H1 (cell line): ENCODE results near the gene DNAJB6. TPM values are rescaled to one million over a fixed set of nuclear protein-coding genes. Genes with fewer than 3 reads are reported as not detected.

Source experiments
- CTCF ChIA-PET: fragments of 300-600 bp; sonication (Branson Sonifier 250); formaldehyde crosslinking; loops from one replicate; lab custom pipeline; 2021; ENCODE audit not compliant: partially characterized antibody; lab: Charles Lee
- POLR2A ChIA-PET: fragments of 300-600 bp; sonication (Branson Sonifier 250); formaldehyde crosslinking; loops from one replicate; lab custom pipeline; 2021; ENCODE audit warnings: inconsistent platforms; ENCODE audit not compliant: partially characterized antibody; lab: Charles Lee
- DNase-seq, 2 experiments: peaks; one replicate each; pipeline versions ENCODE4 v3.0.0 to v3.0.0-alpha.2; 2010 to 2022; ENCODE audit warnings: low spot score in 2 of 2, low read depth in 1 of 2, mixed read lengths in 1 of 2
- FAIRE-seq: peaks from 2 replicates; lab custom pipeline; 2011; peaks lifted over from hg19 to GRCh38; lab: Jason Lieb, UNC
- H2AFZ ChIP-seq: 2 replicates; pipeline ENCODE4 v1.8.1; 2012; ENCODE audit warnings: low read length, inconsistent platforms
- H2AK5ac ChIP-seq: 2 replicates; pipeline ENCODE4 v1.6.1; 2013; ENCODE audit warnings: low read depth, low read length
- H2BK120ac ChIP-seq: replicated peaks from 2 replicates; pipeline ENCODE3; 2013; ENCODE audit warnings: low read depth, low read length, inconsistent platforms
- H2BK12ac ChIP-seq: 2 replicates; pipeline ENCODE4 v1.6.1; 2013; ENCODE audit warnings: low read depth, low read length
- H2BK15ac ChIP-seq: 2 replicates; pipeline ENCODE4 v1.6.1; 2013; ENCODE audit warnings: low read length
- H2BK20ac ChIP-seq: 2 replicates; pipeline ENCODE4 v1.6.1; 2013; ENCODE audit warnings: low read length
- H2BK5ac ChIP-seq: 2 replicates; pipeline ENCODE4 v1.6.1; 2013; ENCODE audit warnings: low read depth, low read length
- H3K14ac ChIP-seq: 2 replicates; pipeline ENCODE4 v1.6.1; 2013; ENCODE audit warnings: inconsistent platforms; ENCODE audit not compliant: insufficient read length
- H3K18ac ChIP-seq: 2 replicates; pipeline ENCODE4 v1.6.1; 2013; ENCODE audit warnings: low read length; ENCODE audit errors: extremely low read depth
- H3K23ac ChIP-seq: 2 replicates; pipeline ENCODE4 v1.6.1; 2013; ENCODE audit warnings: inconsistent platforms; ENCODE audit not compliant: insufficient read length
- H3K23me2 ChIP-seq: 2 replicates; pipeline ENCODE4 v1.6.1; 2013; ENCODE audit warnings: low read depth, low read length
- H3K27ac ChIP-seq: 2 replicates; pipeline ENCODE4 v1.6.1; 2011; ENCODE audit warnings: low read depth, low read length, inconsistent platforms
- H3K27me3 ChIP-seq, 4 experiments: replicated peaks in 1 of 4; 1 replicate in 1 of 4; 2 replicates in 3 of 4; pipeline versions ENCODE4 v1.6.1 to v1.8.1; 2011 to 2013; ENCODE audit warnings: low read length in 3 of 4, mild to moderate bottlenecking in 3 of 4, inconsistent platforms in 2 of 4, mixed read lengths in 2 of 4, moderate library complexity in 1 of 4; ENCODE audit not compliant: control insufficient read depth in 3 of 4, insufficient read depth in 3 of 4; ENCODE audit errors: extremely low read depth in 1 of 4
- H3K36me3 ChIP-seq, 4 experiments: 2 replicates each; pipeline versions ENCODE4 v1.6.1 to v1.8.1; 2011 to 2013; ENCODE audit warnings: mild to moderate bottlenecking in 4 of 4, low read length in 3 of 4, moderate library complexity in 2 of 4, control low read depth in 1 of 4, inconsistent platforms in 1 of 4; ENCODE audit not compliant: insufficient read depth in 4 of 4, control insufficient read depth in 2 of 4
- H3K4ac ChIP-seq: replicated peaks from 2 replicates; pipeline ENCODE3; 2013; ENCODE audit warnings: low read length, low read depth, mixed read lengths, inconsistent platforms; ENCODE audit not compliant: insufficient read length
- H3K4me1 ChIP-seq, 4 experiments: replicated peaks in 1 of 4; 1 replicate in 1 of 4; 2 replicates in 3 of 4; pipeline versions ENCODE4 v1.6.1 to v1.8.1; 2011 to 2013; ENCODE audit warnings: low read length in 3 of 4, inconsistent platforms in 2 of 4, mixed read lengths in 1 of 4; ENCODE audit not compliant: insufficient read depth in 4 of 4, control insufficient read depth in 3 of 4
- H3K4me2 ChIP-seq, 2 experiments: 2 replicates each; pipeline versions ENCODE4 v1.6.1 to v1.8.1; 2011 to 2013; ENCODE audit warnings: low read depth in 2 of 2, low read length in 2 of 2, control low read depth in 1 of 2, inconsistent platforms in 1 of 2, mild to moderate bottlenecking in 1 of 2; ENCODE audit not compliant: insufficient read depth in 1 of 2
- H3K4me3 ChIP-seq, 4 experiments: fragments of 200-600, 300-600 bp in 1 of 4; sonication (generic), shearing (Covaris generic), sonication (Bioruptor Twin) in 1 of 4; 2 replicates each; pipeline versions ENCODE4 v1.5.1 to v1.8.1; 2011 to 2016; ENCODE audit warnings: low read length in 4 of 4, low read depth in 3 of 4, control low read depth in 2 of 4, inconsistent platforms in 2 of 4, mild to moderate bottlenecking in 2 of 4, mixed read lengths in 1 of 4, moderate library complexity in 1 of 4; ENCODE audit not compliant: insufficient read depth in 2 of 4; ENCODE audit errors: extremely low read depth in 1 of 4
- H3K56ac ChIP-seq: replicated peaks from 2 replicates; pipeline ENCODE3; 2013; ENCODE audit warnings: low read depth, mild to moderate bottlenecking, mixed read lengths, low read length, inconsistent platforms; ENCODE audit not compliant: insufficient read length
- H3K79me1 ChIP-seq: 2 replicates; pipeline ENCODE4 v1.6.1; 2013; ENCODE audit warnings: low read depth, low read length, control low read depth
- H3K79me2 ChIP-seq, 2 experiments: 2 replicates each; pipeline versions ENCODE4 v1.6.1 to v1.8.1; 2012 to 2013; ENCODE audit warnings: low read length in 2 of 2, mild to moderate bottlenecking in 2 of 2, inconsistent platforms in 1 of 2; ENCODE audit not compliant: insufficient read depth in 2 of 2, control insufficient read depth in 1 of 2
- H3K9ac ChIP-seq, 4 experiments: replicated peaks in 1 of 4; 1 replicate in 1 of 4; 2 replicates in 3 of 4; pipeline versions ENCODE4 v1.6.1 to v1.8.1; 2011 to 2013; ENCODE audit warnings: low read depth in 3 of 4, low read length in 3 of 4, control low read depth in 2 of 4, mild to moderate bottlenecking in 2 of 4, moderate library complexity in 2 of 4, inconsistent platforms in 1 of 4; ENCODE audit errors: extremely low read depth in 1 of 4
- H3K9me3 ChIP-seq, 2 experiments: 2 replicates each; pipeline versions ENCODE4 v1.6.1 to v1.8.1; 2012 to 2013; ENCODE audit warnings: mild to moderate bottlenecking in 2 of 2, moderate library complexity in 2 of 2, control low read depth in 1 of 2, inconsistent platforms in 1 of 2, low read depth in 1 of 2, low read length in 1 of 2, mixed read lengths in 1 of 2; ENCODE audit not compliant: insufficient read depth in 2 of 2
- H4K20me1 ChIP-seq, 2 experiments: replicated peaks in 1 of 2; 2 replicates each; pipeline versions ENCODE3 to v1.8.1; 2011 to 2013; ENCODE audit warnings: inconsistent platforms in 2 of 2, low read length in 2 of 2, mild to moderate bottlenecking in 1 of 2; ENCODE audit not compliant: insufficient read depth in 2 of 2, control insufficient read depth in 1 of 2
- H4K5ac ChIP-seq: 2 replicates; pipeline ENCODE4 v1.6.1; 2013; ENCODE audit warnings: low read length, low read depth, mixed read lengths, inconsistent platforms; ENCODE audit not compliant: insufficient read length
- H4K8ac ChIP-seq: 2 replicates; pipeline ENCODE4 v1.8.0; 2013; ENCODE audit warnings: mild to moderate bottlenecking, moderate library complexity, low read length, inconsistent platforms; ENCODE audit not compliant: insufficient read depth; ENCODE audit errors: extremely low read depth
- H4K91ac ChIP-seq: replicated peaks from 2 replicates; pipeline ENCODE3; 2013; ENCODE audit warnings: low read length, mixed read lengths, inconsistent platforms; ENCODE audit not compliant: insufficient read length
- CEBPB ChIP-seq: IDR thresholded peaks from 2 replicates; pipeline ENCODE4 v1.6.1; 2012; ENCODE audit warnings: low read depth, low read length
- CTCF ChIP-seq, 3 experiments: IDR thresholded peaks; 1 replicate in 2 of 3; 2 replicates in 1 of 3; pipeline versions ENCODE4 v1.5.1 to v1.6.1; 2011; ENCODE audit warnings: low read length in 3 of 3, mild to moderate bottlenecking in 3 of 3, inconsistent platforms in 2 of 3, low read depth in 1 of 3, moderate library complexity in 1 of 3; ENCODE audit not compliant: insufficient read depth in 1 of 3; ENCODE audit errors: control extremely low read depth in 1 of 3
- FOSL1 ChIP-seq: IDR thresholded peaks from 2 replicates; pipeline ENCODE4 v1.6.1; 2011; ENCODE audit warnings: mild to moderate bottlenecking, low read depth, low read length, moderate library complexity; ENCODE audit not compliant: insufficient read depth
- KDM1A ChIP-seq: fragments of 200-600, 300-600 bp; sonication (generic); IDR thresholded peaks from 2 replicates; pipeline ENCODE4 v1.7.1; 2016; ENCODE audit warnings: mild to moderate bottlenecking, low read length, borderline replicate concordance
- NRF1 ChIP-seq: IDR thresholded peaks from 2 replicates; pipeline ENCODE4 v1.6.1; 2011; ENCODE audit warnings: mild to moderate bottlenecking, low read depth, low read length, improper control_type of control experiment
- RBBP5 ChIP-seq: IDR thresholded peaks from 2 replicates; pipeline ENCODE4 v1.7.1; 2012; ENCODE audit warnings: low read depth, mild to moderate bottlenecking, inconsistent platforms, low read length, moderate library complexity, borderline replicate concordance
- RFX5 ChIP-seq: IDR thresholded peaks from 2 replicates; pipeline ENCODE4 v1.6.1; 2011; ENCODE audit warnings: low read depth, low read length, improper control_type of control experiment, borderline replicate concordance
- SIRT6 ChIP-seq: IDR thresholded peaks from one replicate; pipeline ENCODE4 v1.7.1; 2012; ENCODE audit warnings: low read length, inconsistent platforms
- SP1 ChIP-seq: IDR thresholded peaks from 2 replicates; pipeline ENCODE4 v1.6.1; 2011; ENCODE audit warnings: low read depth, low read length
- SP2 ChIP-seq: IDR thresholded peaks from 2 replicates; pipeline ENCODE4 v1.6.1; 2012; ENCODE audit warnings: mild to moderate bottlenecking, low read length, inconsistent platforms
- TEAD4 ChIP-seq: IDR thresholded peaks from 2 replicates; pipeline ENCODE4 v1.6.1; 2012; ENCODE audit warnings: low read depth, low read length, inconsistent platforms, mixed read lengths
- ZNF274 ChIP-seq: IDR thresholded peaks from 2 replicates; pipeline ENCODE4 v1.7.0; 2012; ENCODE audit warnings: low read length, borderline replicate concordance; ENCODE audit errors: extremely low read depth
- WGBS, 2 experiments: shearing (Covaris generic) in 1 of 2; methylation state at CpG; one replicate each; pipeline versions ENCODE4 v1.1.6 to v1.1.7; 2013 to 2015; ENCODE audit warnings: low lambda C conversion rate in 2 of 2, mixed read lengths in 2 of 2, inconsistent platforms in 1 of 2, low coverage in 1 of 2, missing lambda C conversion rate in 1 of 2; ENCODE audit not compliant: insufficient replicate concordance in 2 of 2, insufficient coverage in 1 of 2, insufficient read length in 1 of 2; ENCODE audit errors: extremely low coverage in 1 of 2, missing lambda C conversion rate in 1 of 2; 5-methylcytosine and 5-hydroxymethylcytosine counted together
- polyA plus RNA-seq, 7 experiments: library from polyadenylated mRNA; depleted of rRNA in 3 of 7; stranded (reverse) in 5 of 7; unstranded in 2 of 7; fragments of >200 nt in 5 of 7; fragments of 200-250 nt in 2 of 7; gene quantifications; 1 replicate in 5 of 7; 2 replicates in 1 of 7; 4 replicates in 1 of 7; pipeline versions ENCODE4 v1.2.1 to v1.2.3, GENCODE V29; 2011 to 2013; ENCODE audit warnings: missing spikeins in 2 of 7, mixed read lengths in 2 of 7
- total RNA-seq: library from RNA; stranded (reverse); fragmentation: NEBNext Ultra II Directional; extraction: Animal tissue kit (Norgen Biotek cat#: 25700); gene quantifications from 2 replicates; pipeline ENCODE4 v1.2.1, GENCODE V29; 2021

The DNAJB6 gene
- total and polyA plus RNA-seq, 2 of the 8 experiments (the other 6 are each of a cell fraction or from before 2014, with no cell fraction given) = 166 to 295 TPM

- Histone ChIP-seq H3K36me3 (no peaks in the 10 kb centered on the region), H2BK15ac (no peak overlapping the region; the same call in 1 of the 2 replicates), H3K23ac (no peak overlapping the region), H2BK120ac (no peak overlapping the region), H2BK12ac (peak overlapping the region; percentile 97; the same call in 1 of the 2 replicates), H4K20me1 (peaks cover 0 to 10% of the 10 kb centered on the region in 2 experiments), H2AK5ac (0 out of 2 replicates have a peak overlapping the region, but pooled peaks have one; percentile 65), H3K18ac (no peak overlapping the region), H3K56ac (no peak overlapping the region), H2AFZ (no peak overlapping the region), H3K27me3 (peaks cover 0 to 7% (median 0%) of the 10 kb centered on the region in 4 experiments; a peak in 1 of 7 replicates), H3K4ac (no peak overlapping the region), H4K91ac (peak overlapping the region; percentile 34), H3K9me3 (no peaks in the 10 kb centered on the region), H3K23me2 (peaks cover 13% of the 10 kb centered on the region), H3K79me1 (0 out of 2 replicates have a peak, but pooled peaks cover 3% of the 10 kb centered on the region), H3K4me3 (no peak overlapping the region), H3K4me1 (peaks cover 0 to 9% (median 2%) of the 10 kb centered on the region in 4 experiments; a peak in 5 of 7 replicates), H3K27ac (no peak overlapping the region), H2BK5ac (0 out of 2 replicates have a peak overlapping the region, but pooled peaks have one; percentile 32), H3K79me2 (no peaks in the 10 kb centered on the region), H4K5ac (no peak overlapping the region), H3K14ac (no peak overlapping the region), H2BK20ac (no peak overlapping the region), H3K9ac (no peak overlapping the region), H4K8ac (no peak overlapping the region), H3K4me2 (no peak overlapping the region)
- DNase-seq = no peak
- WGBS, 2 experiments = 92% methylated on average over 12 of the region's 12 CpGs; no CpG with 5 or more reads in 1 of the 2 experiments
- POLR2A ChIA-PET = interaction anchor here (1.2 kb wide), 1 partner anchor 10 kb away, joined by 4 read pairs; no protein-coding TSS in a partner anchor
- no peak for FAIRE-seq
- CTCF ChIA-PET = interaction anchor here (2.4 kb wide), 1 partner anchor 11 kb away, joined by 6 read pairs; no protein-coding TSS in a partner anchor
- no peak for TF ChIP-seq FOSL1
- no peak for TF ChIP-seq TEAD4
- TF ChIP-seq SIRT6 = no peak
- no peak for TF ChIP-seq RBBP5
- no peak for TF ChIP-seq ZNF274
- TF ChIP-seq KDM1A = no peak
- no peak for TF ChIP-seq CEBPB
- no peak for TF ChIP-seq NRF1
- no peak for TF ChIP-seq CTCF (IDR thresholded peaks at IDR 0.05; ENCODE audit: control extremely low read depth in 1 of 3, insufficient read depth in 1 of 3, low read depth in 1 of 3, low read length in 3 of 3)
- no peak for TF ChIP-seq RFX5
- TF ChIP-seq SP1 = no peak
- no peak for TF ChIP-seq SP2
These were observed 42.0 kb upstream of the DNAJB6 start for GRCh38 chr7:157294773-157295172.
